ENCODE results near the gene HIVEP3. TPM values are rescaled to one million over a fixed set of nuclear protein-coding genes. Genes with fewer than 3 reads are reported as not detected.
A peak's percentile ranks its signal among the peaks of the same experiment; 100 is the strongest.

The HIVEP3 gene
- total RNA-seq, 1 donor = 1.8 TPM

GRCh38 chr1:41474490-41475271 lies 444.0 kb downstream of the HIVEP3 start:
- no peaks in the 10 kb centered on the region for H3K9me3 ChIP-seq (ENCODE audit: low read depth, low read length)
- no peak overlapping the region for H2AFZ ChIP-seq (ENCODE audit: low read length)
- H3K4me3 ChIP-seq (ENCODE audit: insufficient read depth, low read length) = no peak overlapping the region
- H3K27ac ChIP-seq (ENCODE audit: low read depth, low read length) = no peak overlapping the region
- no peaks in the 10 kb centered on the region for H3K36me3 ChIP-seq (ENCODE audit: insufficient read depth, low read length)
- H3K4me2 ChIP-seq (ENCODE audit: insufficient read depth, low read length) = no peak overlapping the region
- DNase-seq (ENCODE audit: insufficient read length, low spot score, missing footprints) = peak; percentile 43
- no peak for TF ChIP-seq CTCF (IDR thresholded peaks at IDR 0.05; ENCODE audit: extremely low read depth, low read depth, low read length)
- H3K4me1 ChIP-seq (ENCODE audit: insufficient read depth, low read length) = peaks cover 13% of the 10 kb centered on the region
- H3K79me2 ChIP-seq (ENCODE audit: insufficient read depth, low read length) = no peaks in the 10 kb centered on the region
- peaks cover 4% of the 10 kb centered on the region for H4K20me1 ChIP-seq (ENCODE audit: insufficient read depth, low read length)
- peaks cover 6% of the 10 kb centered on the region for H3K27me3 ChIP-seq (ENCODE audit: insufficient read depth, low read length)

- Histone ChIP-seq H3K9me3 (ENCODE audit: low read depth, low read length) (no peaks in the 10 kb centered on the region), H3K27me3 (ENCODE audit: insufficient read depth, low read length) (peaks cover 6% of the 10 kb centered on the region), H3K4me1 (ENCODE audit: insufficient read depth, low read length) (peaks cover 13% of the 10 kb centered on the region), H2AFZ (ENCODE audit: low read length) (no peak overlapping the region), H3K27ac (ENCODE audit: low read depth, low read length) (no peak overlapping the region), H3K4me2 (ENCODE audit: insufficient read depth, low read length) (no peak overlapping the region), H3K4me3 (ENCODE audit: insufficient read depth, low read length) (no peak overlapping the region), H3K36me3 (ENCODE audit: insufficient read depth, low read length) (no peaks in the 10 kb centered on the region), H4K20me1 (ENCODE audit: insufficient read depth, low read length) (peaks cover 4% of the 10 kb centered on the region), H3K79me2 (ENCODE audit: insufficient read depth, low read length) (no peaks in the 10 kb centered on the region)
- no peak for DNase-seq (ENCODE audit: insufficient read length, low spot score, missing footprints)
- TF ChIP-seq CTCF (IDR thresholded peaks at IDR 0.05; ENCODE audit: extremely low read depth, low read depth, low read length) = no peak
These were observed 444.9 kb downstream of the HIVEP3 start for GRCh38 chr1:41473738-41474362.

GRCh38 chr1:41471658-41472057 lies 447.1 kb downstream of the HIVEP3 start:
- Histone ChIP-seq H3K9me3 (ENCODE audit: low read depth, low read length) (no peaks in the 10 kb centered on the region), H3K27ac (ENCODE audit: low read depth, low read length) (no peak overlapping the region), H3K36me3 (ENCODE audit: insufficient read depth, low read length) (no peaks in the 10 kb centered on the region), H3K4me2 (ENCODE audit: insufficient read depth, low read length) (no peak overlapping the region), H3K4me3 (ENCODE audit: insufficient read depth, low read length) (no peak overlapping the region), H4K20me1 (ENCODE audit: insufficient read depth, low read length) (peaks cover 4% of the 10 kb centered on the region), H3K4me1 (ENCODE audit: insufficient read depth, low read length) (peaks cover 9% of the 10 kb centered on the region), H2AFZ (ENCODE audit: low read length) (no peak overlapping the region), H3K79me2 (ENCODE audit: insufficient read depth, low read length) (no peaks in the 10 kb centered on the region), H3K27me3 (ENCODE audit: insufficient read depth, low read length) (peaks cover 15% of the 10 kb centered on the region)
- DNase-seq (ENCODE audit: insufficient read length, low spot score, missing footprints) = peak; percentile 68
- TF ChIP-seq CTCF (IDR thresholded peaks at IDR 0.05; ENCODE audit: extremely low read depth, low read depth, low read length) = no peak

GRCh38 chr1:41469706-41470105 lies 449.0 kb downstream of the HIVEP3 start:
- Histone ChIP-seq H3K4me3 (ENCODE audit: insufficient read depth, low read length) (no peak overlapping the region), H3K79me2 (ENCODE audit: insufficient read depth, low read length) (no peaks in the 10 kb centered on the region), H2AFZ (ENCODE audit: low read length) (no peak overlapping the region), H3K9me3 (ENCODE audit: low read depth, low read length) (no peaks in the 10 kb centered on the region), H3K4me2 (ENCODE audit: insufficient read depth, low read length) (no peak overlapping the region), H4K20me1 (ENCODE audit: insufficient read depth, low read length) (no peaks in the 10 kb centered on the region), H3K4me1 (ENCODE audit: insufficient read depth, low read length) (no peaks in the 10 kb centered on the region), H3K27ac (ENCODE audit: low read depth, low read length) (no peak overlapping the region), H3K36me3 (ENCODE audit: insufficient read depth, low read length) (no peaks in the 10 kb centered on the region), H3K27me3 (ENCODE audit: insufficient read depth, low read length) (peaks cover 18% of the 10 kb centered on the region)
- no peak for DNase-seq (ENCODE audit: insufficient read length, low spot score, missing footprints)
- no peak for TF ChIP-seq CTCF (IDR thresholded peaks at IDR 0.05; ENCODE audit: extremely low read depth, low read depth, low read length)

All from osteoblast (primary cell).